AML-193 (cell line): ENCODE results near the gene TAF6.

Experiments used
- DNase-seq, 2 experiments: peaks; one replicate each; lab custom pipeline; 2025; lab: John Stamatoyannopoulos, UW

The TAF6 gene

DNA sequence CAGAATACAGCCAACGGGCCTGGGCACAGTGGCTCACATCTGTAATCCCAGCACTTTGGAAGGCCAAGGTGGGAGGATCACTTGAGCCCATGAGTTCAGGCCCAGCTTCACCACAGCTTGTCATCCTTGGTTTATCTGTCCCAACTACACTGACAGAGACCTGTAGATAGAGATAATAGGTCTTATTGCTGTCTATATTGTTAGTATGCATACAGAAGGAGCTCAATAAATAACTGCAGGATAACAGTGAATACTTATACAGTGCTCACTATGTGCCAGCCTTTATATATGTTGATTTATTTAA lies 1.5 kb upstream of the TAF6 start:
- no peak for DNase-seq

DNA sequence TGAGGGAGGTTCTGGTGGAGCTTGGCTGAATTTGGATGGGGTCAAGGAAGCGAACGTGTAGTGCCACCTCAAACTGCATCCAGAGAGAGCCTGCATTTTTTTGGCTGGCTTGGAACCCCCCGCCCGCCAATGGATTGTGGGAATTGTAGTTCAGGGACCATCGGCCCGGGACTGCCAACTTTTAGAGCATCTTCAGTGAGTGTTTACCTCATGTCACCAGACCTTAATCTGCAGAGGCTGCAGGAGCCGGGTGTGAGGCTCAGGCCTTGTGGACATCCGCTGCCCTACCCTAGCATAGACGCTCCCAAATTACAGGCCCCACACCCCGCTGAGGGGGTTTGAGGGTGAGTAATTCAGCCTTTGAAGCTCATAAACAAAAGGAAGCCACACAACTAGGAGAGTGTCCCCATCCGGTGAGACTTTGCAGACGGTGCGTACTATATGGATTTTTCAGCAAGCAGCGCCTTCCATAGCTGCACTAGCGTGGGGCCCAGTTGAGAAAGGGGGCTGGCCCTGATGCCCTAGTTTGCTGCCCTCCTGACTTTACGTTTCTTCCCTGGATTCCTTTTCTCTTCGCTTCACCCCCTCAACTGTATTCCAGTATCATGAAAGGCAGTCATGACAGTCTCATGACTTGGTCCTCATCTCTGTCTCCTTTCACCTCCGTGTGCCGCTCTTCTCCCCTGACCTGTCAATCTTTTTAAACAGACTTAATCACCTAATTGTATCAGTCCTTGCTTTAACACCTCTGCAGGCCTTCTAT lies 993 bp upstream of the TAF6 start:
- DNase-seq: peak; percentile 17 to 28

DNA sequence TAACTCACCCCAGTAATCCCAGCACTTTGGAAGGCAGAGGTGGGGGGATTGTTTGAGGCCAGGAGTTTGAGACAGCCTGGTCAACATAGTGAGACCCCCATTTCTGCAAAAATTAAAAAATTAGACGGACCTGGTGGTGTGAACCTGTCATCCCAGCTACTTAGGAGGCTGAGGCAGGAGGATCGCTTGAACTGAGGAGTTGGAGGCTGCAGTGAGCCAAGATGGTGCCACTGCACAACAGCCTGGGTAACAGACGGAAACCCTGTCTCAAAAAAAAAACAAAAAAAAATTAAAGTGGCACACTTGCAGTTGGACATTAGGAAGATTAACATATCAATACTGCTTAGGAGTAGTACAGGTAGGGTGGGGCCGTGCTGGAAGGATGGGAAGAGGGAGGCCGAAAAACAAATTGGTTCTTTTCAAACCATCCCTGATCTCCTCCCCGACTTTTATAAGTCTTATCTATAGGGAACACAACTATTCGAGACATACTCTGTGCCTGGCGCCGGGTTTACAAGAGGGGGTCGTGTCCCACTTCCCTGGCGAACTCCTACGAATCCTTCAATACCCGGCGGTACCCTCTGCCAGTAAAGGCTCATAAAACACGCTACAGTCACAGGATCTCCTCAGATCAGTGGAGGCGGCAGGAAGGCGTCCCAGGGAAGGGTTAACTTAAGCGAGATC lies 628 bp downstream of the TAF6 start:
- no peak for DNase-seq

DNA sequence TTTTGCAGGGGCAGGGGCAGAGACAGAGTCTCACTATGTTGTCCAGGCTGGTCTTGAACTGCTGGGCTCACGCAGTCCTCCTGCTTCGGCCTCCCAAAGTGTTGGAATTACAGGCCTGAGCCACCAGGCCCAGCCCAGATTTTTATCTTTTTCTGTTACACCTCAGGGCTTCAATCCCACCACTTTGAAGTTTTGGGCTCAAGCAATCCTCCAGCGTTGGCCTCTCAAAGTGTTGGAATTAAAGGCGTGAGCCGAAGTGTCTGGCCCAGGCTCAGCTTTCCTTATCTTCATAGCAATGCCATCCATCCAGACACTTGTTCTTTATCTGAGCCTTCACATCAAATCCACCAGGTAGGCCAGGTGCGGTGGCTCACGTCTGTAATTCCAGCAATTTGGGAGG lies 4.1 kb downstream of the TAF6 start:
- DNase-seq: no peak

DNA sequence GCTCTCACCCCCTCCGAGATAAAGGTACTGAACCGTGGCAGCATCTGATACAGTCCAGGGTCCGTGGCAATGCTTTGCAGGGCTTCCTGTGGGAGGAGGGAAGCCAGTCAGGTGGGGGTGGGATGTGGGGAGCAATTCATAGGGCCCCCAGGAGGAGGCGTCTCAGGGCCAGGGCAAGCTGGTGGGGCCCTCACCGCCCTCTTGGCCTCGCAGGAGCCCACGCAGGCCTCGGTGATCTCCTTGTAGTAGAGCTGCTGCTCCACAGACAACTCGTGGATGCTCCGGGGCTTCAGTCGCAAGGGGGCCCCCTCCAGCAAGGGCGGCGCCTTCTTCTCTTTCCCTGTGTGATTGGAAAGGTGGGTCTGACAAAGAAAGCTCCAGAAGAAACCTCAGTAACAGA lies 7.2 kb downstream of the TAF6 start:
- DNase-seq: no peak

- DNase-seq: no peak
Observed at GRCh38 chr7:100111156-100111555, 8.0 kb downstream of the TAF6 start.

DNA sequence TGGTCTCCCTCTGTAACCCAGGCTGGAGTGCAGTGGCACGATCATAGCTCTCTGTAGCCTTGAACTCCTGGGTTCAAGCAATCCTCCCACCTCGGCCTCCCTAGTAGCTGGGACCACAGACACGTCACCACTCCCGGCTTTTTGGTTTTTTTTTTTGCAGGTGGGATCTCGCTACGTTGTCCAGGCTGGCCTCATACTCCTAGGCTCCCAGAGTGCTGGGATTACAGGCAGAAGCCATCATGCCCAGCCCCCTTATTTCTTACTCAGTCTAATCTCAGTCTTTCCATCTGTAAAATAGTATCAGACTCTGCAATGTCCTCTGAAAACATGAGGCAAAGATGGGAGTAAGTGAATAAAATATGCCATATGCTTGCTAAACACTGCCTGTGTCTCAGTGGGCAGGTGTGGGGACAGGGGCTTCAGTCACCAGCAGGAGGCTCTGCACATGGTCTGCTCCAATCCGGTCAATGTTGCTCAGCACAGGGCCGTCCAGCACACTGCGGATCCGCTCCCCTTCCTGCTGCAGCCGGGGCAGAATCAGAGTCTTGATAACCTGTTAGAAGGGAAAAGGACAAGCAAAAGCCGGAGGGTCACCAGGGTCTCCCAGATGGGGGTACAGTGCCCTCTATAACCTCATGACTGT lies 9.5 kb downstream of the TAF6 start:
- no peak for DNase-seq

GRCh38 chr7:100107890-100108289 lies 11.3 kb downstream of the TAF6 start:
- DNase-seq: no peak

GRCh38 chr7:100107125-100107737 lies 11.9 kb downstream of the TAF6 start:
- DNase-seq: no peak

GRCh38 chr7:100106633-100107032 lies 12.5 kb downstream of the TAF6 start:
- DNase-seq: no peak

DNA sequence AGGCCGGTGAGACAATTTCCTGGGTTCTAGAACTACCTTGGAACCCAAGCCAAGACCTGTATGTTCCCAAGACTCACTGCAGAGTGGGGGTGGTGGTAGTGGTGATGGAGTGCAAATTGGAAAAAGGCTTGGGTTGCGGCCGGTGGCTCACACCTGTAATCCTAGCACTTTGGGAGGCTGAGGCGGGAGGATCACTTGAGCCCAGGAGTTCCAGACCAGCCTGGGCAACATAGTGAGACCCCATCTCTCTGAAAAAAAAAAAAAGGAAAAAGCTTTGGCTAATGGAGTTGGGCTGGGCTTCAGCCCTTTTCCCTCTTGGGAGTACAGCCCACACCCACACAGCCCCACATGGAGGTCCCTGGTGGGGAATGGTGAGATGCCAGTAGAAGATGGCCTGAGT lies 13.6 kb downstream of the TAF6 start:
- no peak for DNase-seq

GRCh38 chr7:100102950-100103840 lies 16.0 kb downstream of the TAF6 start:
- DNase-seq: no peak

- peak; percentile 94 to 97 for DNase-seq
Observed at GRCh38 chr7:100101016-100101862, 17.9 kb downstream of the TAF6 start, which contains the start of the genes AP4M1 and MCM7. TSS of gene AP4M1 (plus strand) at chr7:100101643. CDS start at chr7:100101715, 72 bp downstream. TSS of gene MCM7 (minus strand) at chr7:100101397. CDS start at chr7:100101294, 103 bp downstream.

GRCh38 chr7:100100420-100101015 lies 18.6 kb downstream of the TAF6 start:
- DNase-seq: peak; percentile 68 to 75

- DNase-seq: no peak
Observed at GRCh38 chr7:100099452-100099851, 19.7 kb downstream of the TAF6 start.

GRCh38 chr7:100098913-100099312 lies 20.2 kb downstream of the TAF6 start:
- no peak for DNase-seq

DNA sequence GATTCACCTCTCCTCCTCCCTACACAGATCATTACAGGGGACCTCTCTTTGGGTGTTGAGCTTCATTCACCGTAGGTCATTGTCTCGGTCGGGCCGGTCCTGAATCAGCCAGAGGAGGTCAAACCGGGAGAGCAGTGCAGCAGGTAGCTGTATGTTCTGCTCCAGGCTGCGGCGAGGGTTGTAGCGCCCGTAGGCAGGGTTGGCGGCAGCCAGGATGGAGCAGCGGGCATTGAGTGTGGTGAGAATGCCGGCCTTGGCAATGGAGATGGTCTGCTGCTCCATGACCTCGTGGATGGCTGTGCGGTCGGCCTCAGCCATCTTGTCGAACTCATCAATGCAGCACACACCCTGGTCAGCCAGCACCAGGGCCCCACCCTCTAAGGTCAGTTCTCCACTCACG lies 23.5 kb downstream of the TAF6 start:
- DNase-seq: no peak

DNA sequence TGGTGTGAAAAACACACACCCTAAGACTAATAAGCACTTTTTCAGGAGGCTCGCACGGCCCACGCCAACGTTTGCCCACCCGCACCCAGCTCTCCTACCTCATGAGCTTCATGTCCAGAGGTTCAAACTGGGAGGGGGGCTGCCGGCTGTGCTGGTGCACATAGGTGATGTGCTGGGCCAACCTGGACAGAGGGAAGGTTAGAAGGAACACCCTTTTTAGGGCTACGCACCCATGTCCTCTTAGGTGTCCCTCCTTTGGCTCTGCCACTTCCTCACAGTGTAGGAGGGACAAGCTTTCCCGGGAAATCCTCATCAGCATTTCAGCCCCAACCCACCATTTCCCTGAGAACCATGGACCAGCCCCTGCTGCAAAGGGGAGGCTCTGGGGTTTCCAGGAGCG lies 23.9 kb downstream of the TAF6 start:
- no peak for DNase-seq

- DNase-seq: no peak
Observed at GRCh38 chr7:100093925-100094486, 25.2 kb downstream of the TAF6 start.

DNA sequence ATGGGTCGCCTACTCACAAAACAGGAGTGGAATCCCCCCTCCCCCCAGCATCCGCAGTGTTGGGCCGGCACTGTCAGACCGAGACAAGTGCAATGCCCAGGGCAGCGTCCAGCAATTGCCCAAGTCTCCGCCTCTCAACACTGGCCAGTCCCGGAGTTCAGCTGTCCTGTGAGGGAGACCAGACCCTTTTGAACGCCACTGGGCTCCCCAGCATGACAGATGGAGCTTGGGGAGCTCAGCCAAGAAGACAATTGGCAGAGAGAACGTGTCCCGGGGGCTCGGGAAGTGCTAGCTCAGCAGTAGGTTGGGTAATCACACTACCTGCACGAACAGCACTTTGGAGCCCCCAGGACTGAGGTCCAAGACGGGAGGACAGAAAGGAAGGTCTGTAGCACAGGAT lies 25.7 kb downstream of the TAF6 start:
- no peak for DNase-seq
